SK-N-SH treated with all-trans-retinoic acid at 6 μM for 48 hours (cell line): ENCODE measurements around the gene EMSY.

Experiments used
- ARNTL ChIP-seq: fragments of 450-650 bp; formaldehyde crosslinking; IDR thresholded peaks from 2 replicates; pipeline ENCODE4 v1.5.0; 2020; ENCODE audit warnings: low read depth, mild to moderate bottlenecking, moderate library complexity, borderline replicate concordance
- BACH2 ChIP-seq: fragments of 250-450 bp; sonication (Bioruptor Pico); IDR thresholded peaks from 2 replicates; pipeline ENCODE4 v1.9.0; 2021; ENCODE audit warnings: mild to moderate bottlenecking, borderline replicate concordance
- CREB5 ChIP-seq: fragments of 250-450 bp; sonication (Bioruptor Pico); IDR thresholded peaks from 2 replicates; pipeline ENCODE4 v1.5.1; 2020; ENCODE audit warnings: low read depth, mild to moderate bottlenecking, moderate library complexity
- CSRNP3 ChIP-seq: fragments of 250-450 bp; sonication (Bioruptor Pico); IDR thresholded peaks from 2 replicates; pipeline ENCODE4 v1.5.1; 2021; ENCODE audit warnings: mild to moderate bottlenecking, moderate library complexity
- OSR1 ChIP-seq: fragments of 250-450 bp; sonication (Bioruptor Pico); IDR thresholded peaks from 2 replicates; pipeline ENCODE4 v1.8.0; 2022; ENCODE audit warnings: moderate library complexity, mild to moderate bottlenecking, inconsistent platforms
- PATZ1 ChIP-seq: fragments of 250-450 bp; sonication (Bioruptor Pico); IDR thresholded peaks from 2 replicates; pipeline ENCODE4 v1.8.0; 2020; ENCODE audit warnings: mild to moderate bottlenecking, moderate library complexity, borderline replicate concordance
- POU6F1 ChIP-seq: fragments of 250-450 bp; sonication (Bioruptor Pico); IDR thresholded peaks from 2 replicates; pipeline ENCODE4 v1.8.0; 2021; ENCODE audit warnings: low read depth, mild to moderate bottlenecking, moderate library complexity, borderline replicate concordance
- PPARA ChIP-seq: fragments of 250-450 bp; sonication (Bioruptor Pico); IDR thresholded peaks from 2 replicates; pipeline ENCODE4 v1.5.0; 2020; ENCODE audit warnings: mild to moderate bottlenecking, borderline replicate concordance
- TCF4 ChIP-seq: fragments of 250-450 bp; sonication (Bioruptor Pico); IDR thresholded peaks from 2 replicates; pipeline ENCODE4 v1.8.0; 2021; ENCODE audit warnings: mild to moderate bottlenecking, moderate library complexity, borderline replicate concordance
- TSHZ2 ChIP-seq: fragments of 250-450 bp; sonication (Bioruptor Pico); IDR thresholded peaks from 2 replicates; pipeline ENCODE4 v1.5.0; 2020; ENCODE audit warnings: mild to moderate bottlenecking, moderate library complexity
- ZC3H10 ChIP-seq: fragments of 250-450 bp; sonication (Bioruptor Pico); IDR thresholded peaks from 2 replicates; pipeline ENCODE4 v1.5.1; 2021; ENCODE audit warnings: mild to moderate bottlenecking, moderate library complexity
- ZFP3 ChIP-seq: fragments of 250-450 bp; sonication (Bioruptor Pico); IDR thresholded peaks from 2 replicates; pipeline ENCODE4 v1.5.0; 2020; ENCODE audit warnings: mild to moderate bottlenecking, moderate library complexity
- ZFP30 ChIP-seq: fragments of 450-650 bp; formaldehyde crosslinking; IDR thresholded peaks from 2 replicates; pipeline ENCODE4 v1.5.0; 2022; ENCODE audit warnings: mild to moderate bottlenecking, moderate library complexity
- ZNF565 ChIP-seq: fragments of 450-650 bp; formaldehyde crosslinking; conservative IDR thresholded peaks from 2 replicates; pipeline ENCODE4 v1.5.0; 2020; ENCODE audit warnings: low read depth, mild to moderate bottlenecking, moderate library complexity

GRCh38 chr11:76600124-76600655 is 155.4 kb downstream of the EMSY start:
- TF ChIP-seq ZC3H10 (CRISPR knock-in tag), result no peak
- no peak for TF ChIP-seq TCF4
- no peak for TF ChIP-seq CSRNP3 (CRISPR knock-in tag)
- TF ChIP-seq ARNTL, result no peak
- TF ChIP-seq ZNF565 (CRISPR knock-in tag), result no peak
- TF ChIP-seq ZFP3 (CRISPR knock-in tag), result no peak
- no peak for TF ChIP-seq TSHZ2
- TF ChIP-seq PPARA (CRISPR knock-in tag), result no peak
- TF ChIP-seq ZFP30 (CRISPR knock-in tag), result no peak
- TF ChIP-seq BACH2, result no peak
- TF ChIP-seq PATZ1, result no peak
- TF ChIP-seq CREB5, result no peak
- TF ChIP-seq POU6F1, result no peak
- no peak for TF ChIP-seq OSR1 (CRISPR knock-in tag)
